ENCODE data around the gene PDE6B.

The PDE6B gene

DNA sequence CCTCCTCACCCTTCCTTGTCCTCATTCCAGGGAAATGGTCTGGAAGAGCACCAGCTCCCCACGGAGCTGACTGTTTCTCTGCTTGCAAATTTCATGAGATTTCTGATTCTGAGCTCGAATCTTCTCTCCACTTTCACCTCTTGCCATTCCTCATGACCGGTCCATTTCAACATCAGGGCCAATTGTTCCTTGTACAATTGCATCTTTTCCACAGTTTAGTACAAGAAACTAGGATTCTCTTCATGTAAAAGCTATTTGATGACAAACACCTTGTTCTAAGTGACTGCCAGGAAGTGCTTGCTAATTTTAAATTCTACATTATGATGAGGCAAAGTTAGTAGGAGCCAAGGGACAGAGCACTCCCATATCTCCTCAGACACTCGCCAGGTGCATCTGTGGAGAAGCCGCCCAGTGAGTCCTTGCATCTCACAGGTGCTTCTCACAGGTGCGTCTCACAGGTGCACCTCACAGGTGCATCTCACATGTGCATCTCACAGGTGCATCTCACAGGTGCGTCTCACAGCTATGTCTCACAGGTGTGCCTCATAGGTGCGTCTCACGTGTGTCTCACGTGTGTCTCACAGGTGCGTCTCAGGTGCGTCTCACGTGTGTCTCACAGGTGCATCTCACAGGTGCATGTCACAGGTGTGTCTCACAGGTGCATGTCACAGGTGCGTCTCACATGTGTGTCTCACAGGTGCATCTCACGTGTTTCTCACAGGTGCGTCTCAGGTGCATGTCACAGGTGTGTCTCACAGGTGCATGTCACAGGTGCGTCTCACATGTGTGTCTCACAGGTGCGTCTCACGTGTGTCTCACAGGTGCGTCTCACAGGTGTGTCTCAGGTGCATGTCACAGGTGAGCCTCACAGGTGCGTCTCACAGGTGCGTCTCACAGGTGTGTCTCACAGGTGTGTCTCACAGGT is 3.0 kb upstream of the PDE6B start:
- DNase-seq = peak in 1 of 58 donors; percentile 30

DNA sequence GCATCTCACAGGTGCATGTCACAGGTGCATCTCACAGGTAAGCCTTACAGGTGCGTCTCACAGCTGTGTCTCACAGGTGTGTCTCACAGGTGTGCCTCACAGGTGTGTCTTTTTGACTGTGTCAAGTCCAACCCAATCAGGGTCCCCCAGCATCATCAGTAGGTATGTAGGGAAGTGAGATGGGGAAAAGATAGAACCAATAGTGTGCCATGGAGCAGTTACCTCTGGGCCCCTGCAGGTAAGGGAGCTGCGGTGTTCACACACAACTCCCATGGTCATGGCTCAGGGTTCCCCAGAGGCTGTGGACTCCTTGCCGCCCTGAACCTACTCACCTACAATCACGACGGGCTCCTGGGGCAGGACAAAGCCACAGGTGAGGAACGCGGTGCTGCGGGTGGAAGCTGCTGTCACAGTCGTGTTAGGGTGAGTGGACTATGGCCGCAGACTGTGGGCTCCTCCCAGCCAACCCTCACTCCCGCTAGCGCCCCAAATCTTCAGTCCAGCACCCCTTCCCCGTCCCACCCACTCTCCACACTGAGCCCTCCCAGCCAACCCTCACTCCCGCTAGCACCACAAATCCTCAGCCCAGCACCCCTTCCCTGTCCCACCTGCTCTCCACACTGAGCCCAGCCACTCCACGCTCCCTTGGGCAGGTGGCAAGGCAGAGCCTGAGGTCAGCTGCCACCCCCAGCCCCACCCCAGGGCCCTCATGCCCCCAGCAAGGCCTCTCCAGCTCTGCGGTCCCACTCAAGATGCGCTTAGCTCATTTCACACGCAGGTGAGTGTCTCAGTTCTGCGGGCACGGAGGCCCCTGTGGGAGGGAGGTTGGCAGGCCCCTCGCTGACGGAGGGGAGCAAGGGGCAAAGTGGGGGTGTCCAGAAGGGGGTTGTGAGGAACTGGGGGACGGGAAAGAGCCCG is 2.1 kb upstream of the PDE6B start:
- DNase-seq = no peak

DNA sequence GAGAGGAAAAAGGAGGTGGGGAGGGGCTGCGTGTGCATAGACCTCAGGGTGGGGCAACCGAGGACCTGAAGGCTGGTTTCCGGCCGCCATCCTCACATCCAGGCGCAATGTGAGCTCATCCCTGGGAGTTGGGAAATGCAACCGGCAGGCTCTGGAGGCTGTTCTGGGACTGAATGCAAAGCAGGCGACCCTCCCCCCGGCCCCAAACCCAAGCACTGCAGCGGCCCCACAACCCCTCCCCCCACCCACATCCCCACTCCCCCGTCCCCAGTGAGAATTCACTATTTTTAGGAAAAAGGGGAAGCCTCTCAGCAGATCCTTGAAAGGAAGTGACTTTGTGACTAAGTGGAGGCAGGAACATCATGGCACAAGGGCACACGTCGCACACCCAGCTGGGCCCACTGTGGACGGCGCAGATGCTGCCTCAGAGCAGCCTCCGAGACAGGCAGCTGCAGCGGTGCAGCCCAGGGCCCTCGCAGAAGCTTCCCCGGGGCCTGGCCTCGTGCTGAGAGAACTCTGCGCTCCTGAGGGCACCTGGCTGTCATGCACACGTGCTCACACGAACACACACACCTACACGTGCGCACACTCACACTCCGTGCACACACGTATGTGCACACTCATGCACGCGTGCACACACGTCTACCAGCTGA is 1.3 kb upstream of the PDE6B start:
- DNase-seq = peak in 1 of 58 donors; percentile 27

DNA sequence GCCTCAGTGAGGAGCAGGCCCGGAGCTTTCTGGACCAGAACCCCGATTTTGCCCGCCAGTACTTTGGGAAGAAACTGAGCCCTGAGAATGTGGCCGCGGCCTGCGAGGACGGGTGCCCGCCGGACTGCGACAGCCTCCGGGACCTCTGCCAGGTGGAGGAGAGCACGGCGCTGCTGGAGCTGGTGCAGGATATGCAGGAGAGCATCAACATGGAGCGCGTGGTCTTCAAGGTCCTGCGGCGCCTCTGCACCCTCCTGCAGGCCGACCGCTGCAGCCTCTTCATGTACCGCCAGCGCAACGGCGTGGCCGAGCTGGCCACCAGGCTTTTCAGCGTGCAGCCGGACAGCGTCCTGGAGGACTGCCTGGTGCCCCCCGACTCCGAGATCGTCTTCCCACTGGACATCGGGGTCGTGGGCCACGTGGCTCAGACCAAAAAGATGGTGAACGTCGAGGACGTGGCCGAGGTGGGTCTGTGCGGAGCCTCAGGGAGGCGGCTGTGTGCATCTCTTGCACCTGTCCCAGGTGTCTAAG is 323 bp downstream of the PDE6B start:
- no peak for DNase-seq

DNA sequence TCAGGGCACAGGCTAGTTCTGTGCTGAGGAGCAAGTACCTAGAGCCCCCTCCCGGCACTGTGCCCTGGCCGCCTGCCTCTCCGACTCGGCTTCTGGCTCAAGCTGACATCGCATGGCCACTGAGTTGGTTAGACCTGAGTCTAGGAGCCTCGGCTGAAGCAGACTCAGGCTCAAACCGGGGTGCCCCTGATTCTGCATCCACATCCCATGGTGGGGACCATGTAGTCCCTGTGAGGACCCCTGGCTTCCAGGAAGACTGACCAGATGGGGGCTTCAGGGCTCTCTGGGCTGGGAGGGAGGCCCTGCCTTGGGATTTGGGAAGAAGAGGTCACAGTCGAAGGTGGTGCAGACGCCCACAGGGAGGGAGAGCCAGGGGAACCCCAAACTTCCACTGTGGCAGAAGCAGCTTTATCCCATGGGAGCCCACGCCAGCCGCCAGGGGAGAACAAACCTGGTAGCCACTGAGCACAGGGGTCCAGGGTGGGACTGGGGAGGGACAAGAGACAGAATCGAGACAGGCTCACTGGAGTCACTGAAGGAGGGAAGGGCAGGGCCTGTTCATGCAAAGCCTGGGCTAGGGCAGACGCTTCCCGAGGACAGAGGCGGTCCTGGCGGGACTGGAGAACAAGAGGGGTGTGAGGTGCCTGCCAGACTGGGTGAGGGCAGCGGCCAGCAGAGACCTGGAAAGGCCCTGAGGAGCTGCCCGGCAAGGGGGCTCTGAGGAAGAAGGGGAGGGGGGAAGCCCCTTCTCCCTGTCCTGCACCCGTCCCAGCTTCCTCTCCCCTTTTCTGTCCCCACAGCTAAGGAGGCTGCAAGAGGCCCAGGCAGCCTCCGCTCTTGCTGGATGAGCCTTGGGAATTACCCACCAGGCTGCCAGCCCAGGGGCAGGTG is 1.1 kb downstream of the PDE6B start:
- no peak for DNase-seq

DNA sequence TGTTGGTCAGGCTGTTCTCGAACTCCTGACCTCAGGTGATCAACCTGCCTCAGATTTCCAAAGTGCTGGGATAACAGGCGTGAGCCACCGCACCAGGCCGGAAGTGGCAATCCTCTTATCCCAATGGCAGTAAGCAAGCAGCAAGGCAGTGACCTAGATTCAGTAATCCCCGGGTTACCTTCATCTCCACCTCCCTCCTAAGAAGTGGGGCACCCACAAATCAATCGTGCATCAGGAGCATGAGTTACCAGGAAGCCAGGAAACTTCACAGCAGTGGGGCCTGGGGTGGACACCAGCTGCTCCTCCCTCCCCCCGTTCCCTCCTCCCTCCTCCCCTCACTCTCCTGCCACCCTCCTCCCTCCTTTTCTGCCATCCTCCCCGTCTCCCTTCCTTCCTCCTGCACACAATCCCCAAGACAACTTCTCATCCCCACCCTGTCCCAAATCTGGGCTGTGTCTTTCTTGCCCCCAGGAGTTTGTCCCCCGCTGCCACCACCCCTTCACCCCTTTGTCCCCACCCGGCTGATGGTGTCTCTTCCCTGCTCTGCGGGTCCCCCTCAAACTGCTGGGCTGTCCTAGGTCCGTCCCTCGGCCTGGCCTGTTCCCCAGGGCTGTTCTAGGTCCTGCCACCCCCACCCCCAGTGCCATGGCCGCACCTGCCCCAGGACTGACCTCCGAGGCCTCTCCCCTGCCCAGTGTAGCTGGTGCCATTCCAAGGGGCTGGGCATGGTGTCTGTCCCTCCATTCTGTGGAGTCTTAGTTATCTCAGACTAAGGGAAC is 2.2 kb downstream of the PDE6B start:
- DNase-seq = no peak

DNA sequence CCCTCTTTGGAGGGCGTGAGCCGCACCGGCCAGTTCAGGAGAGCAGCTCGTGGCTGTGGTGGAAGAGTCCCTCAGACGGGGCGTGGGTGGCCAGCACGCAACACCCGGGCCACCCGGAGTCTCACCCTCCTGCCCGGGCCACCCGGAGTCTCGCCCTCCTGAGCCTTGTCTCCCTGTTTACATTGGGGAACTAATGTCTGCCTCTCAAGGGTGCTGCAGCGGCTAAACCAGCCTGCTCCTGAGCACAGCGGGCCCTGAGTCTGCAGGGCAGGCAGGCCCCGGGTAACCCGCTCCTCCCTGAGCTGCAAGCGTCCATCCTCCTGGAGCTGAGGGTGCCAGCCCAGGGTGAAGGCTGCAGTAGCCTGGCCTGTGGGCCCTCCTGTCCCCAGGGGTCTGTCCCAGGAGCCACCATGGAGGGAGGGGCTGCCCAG is 3.0 kb downstream of the PDE6B start:
- no peak for DNase-seq

DNA sequence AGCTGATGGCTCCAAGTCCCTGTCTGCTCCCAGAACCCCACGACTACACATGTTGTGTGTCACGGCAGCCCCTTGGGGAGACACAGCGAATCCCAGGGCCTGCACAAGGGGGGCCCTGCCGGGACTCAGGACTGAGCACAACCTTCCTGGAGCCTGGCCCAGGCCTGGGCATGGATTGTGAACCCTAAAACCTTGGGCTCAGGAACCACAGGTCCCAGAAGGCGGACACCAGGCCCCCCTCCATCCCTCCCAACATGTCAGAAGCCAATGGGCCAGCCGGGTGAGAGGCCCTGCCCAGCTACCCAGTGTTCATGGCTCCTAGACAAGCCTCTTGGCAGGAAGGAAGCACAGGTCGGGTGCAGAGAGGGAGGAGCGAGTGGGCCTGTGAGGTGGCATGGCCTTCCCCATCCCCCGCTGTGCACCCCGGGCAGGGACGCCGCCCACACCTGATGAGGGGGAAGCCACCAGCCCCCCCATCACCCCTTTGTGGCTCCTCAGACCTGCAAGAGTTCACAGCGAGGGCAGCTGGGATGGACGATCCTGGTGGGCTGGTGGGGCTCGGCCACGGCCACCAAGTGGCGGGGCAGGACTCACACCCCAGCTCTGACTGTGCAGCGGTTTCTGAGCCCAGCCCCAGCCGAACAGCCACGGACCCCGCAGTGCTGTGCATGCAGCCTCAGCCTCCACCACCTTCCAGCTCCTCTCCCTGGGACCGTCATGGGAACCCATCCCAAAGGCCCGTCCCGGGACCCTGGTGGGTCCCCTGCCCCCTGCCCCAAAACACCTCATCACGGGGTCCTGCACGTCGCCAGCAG is 3.7 kb downstream of the PDE6B start:
- no peak for DNase-seq

DNA sequence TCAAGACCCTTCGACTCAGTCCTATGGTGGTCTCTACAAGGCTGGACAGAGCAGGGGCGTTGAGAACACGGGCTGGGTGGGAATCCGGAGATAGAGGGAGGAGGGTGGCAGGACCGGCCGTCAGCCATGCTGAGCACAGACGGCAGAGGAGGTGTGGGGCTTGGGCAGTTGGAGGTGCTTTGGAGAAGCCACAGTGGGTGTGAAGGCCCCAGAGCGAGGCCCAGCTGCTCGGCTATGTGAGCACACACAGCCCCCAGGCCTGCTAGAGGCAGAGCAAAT is 4.2 kb downstream of the PDE6B start:
- no peak for DNase-seq

DNA sequence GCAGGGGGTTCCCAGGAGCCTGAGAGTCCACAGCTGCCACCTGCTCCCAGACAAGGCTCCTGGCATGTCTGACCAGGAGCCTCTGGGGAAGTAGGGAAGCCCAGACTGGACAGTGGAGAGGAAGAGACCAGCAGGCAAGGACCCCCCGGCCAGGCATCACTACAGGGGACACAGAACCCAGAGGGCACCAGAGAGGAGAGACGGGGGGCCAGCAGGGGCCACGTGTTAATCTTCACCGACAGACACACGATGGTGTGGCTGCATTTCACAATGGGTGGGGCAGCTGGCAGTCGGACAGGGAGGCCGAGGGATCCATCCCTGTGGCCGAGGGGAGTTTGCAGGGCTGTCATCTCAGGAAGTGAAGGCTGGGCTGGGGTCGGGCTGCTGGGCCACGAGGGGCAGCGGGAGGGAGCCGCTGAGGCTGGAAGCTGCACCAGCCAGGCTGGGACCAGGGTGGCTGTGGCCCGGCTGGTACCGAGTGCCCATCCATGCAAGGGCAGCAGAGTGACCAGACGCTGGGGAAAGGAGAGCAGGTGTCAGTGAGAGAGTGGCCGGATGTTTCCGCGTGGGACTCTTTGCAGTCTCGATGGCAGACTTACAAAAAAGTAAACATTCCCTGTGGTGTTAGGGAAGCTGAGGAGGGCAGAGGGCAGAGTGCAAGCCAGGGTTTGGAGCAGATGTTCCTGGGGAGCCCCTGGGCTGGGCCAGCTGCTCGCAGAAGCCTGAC is 4.7 kb downstream of the PDE6B start:
- DNase-seq = no peak

DNA sequence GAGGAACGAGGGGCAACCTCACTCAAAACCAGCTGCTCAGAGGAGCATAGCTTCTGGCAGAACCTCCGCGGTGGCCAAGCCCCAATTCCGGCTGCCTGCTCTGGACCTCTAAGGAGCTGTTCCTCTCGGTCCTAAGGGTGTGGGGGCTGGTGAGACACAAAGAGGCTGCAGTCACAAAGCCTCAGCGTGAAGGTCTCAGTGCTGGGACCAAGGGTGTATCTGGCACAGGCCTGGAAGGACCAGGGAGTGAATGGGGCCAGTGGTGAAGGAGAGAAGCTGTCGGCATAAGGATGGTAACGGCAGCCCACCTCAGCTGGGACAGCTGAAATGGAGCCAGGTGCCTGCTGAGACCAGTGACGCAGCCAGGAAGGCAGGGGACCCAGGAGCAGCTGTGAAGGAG is 5.3 kb downstream of the PDE6B start:
- DNase-seq = no peak

DNA sequence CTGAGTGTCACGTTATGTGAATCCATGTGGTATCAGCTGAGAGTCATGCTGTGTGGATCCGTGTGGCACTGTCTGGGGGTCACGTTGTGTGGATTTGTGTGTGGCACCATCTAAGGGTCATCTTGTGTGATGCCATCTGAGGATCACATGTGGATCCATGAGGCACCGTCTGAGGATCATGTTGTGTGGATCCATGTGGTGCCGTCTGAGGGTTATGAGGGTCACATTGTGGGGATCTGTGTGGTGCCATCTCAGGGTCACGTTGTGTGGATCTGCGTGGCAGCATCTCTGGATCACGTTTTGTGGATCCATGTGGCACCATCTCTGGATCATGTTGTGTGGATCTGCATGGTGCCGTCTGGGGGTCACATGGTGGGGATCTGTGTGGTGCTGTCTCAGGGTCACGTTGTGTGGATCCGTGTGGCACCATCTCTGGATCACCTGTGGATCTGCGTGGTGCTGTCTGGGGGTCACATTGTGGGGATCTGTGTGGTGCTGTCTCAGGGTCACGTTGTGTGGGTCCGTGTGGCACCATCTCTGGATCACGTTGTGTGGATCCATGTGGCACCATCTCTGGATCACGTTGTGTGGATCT is 6.9 kb downstream of the PDE6B start:
- DNase-seq = no peak

DNA sequence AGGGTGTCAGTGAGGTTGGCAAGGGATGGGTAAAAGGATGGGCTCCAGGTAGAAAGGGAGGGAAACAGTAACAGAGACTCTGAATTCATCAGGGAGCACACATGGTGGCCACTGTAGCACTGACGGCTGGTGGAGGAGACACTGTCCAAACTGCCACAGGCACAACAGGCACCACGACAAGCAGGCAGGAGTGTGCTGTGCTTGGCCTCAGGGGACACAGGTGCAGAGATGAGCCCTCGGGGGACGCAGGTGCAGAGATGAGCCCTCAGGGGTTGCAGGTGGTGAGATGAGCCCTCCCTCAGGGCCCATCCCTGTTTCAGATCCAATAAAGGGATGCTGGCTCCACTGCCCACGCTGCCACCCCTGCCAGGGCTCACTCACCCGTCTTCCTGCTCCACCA is 7.6 kb downstream of the PDE6B start:
- DNase-seq = no peak

DNA sequence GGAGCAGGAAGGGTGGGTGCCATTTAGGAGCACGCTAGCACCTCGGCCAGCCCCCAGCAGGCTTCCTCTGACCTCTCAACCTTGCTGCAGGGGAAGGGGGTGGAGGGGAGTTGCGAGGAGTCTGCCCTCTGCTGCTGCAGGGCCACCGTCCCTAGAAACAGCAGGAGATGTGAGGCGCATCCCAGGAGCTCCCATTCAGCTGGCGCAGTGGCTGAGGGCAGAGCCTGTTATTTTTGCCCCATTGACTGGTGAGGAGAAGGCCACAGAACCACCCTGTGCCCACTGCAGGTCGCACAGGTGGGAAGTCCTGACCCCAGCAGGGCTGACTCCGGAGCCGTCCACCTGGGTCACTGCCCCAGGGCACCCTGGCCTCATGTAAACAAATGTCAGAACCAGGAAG is 8.0 kb downstream of the PDE6B start:
- no peak for DNase-seq

DNA sequence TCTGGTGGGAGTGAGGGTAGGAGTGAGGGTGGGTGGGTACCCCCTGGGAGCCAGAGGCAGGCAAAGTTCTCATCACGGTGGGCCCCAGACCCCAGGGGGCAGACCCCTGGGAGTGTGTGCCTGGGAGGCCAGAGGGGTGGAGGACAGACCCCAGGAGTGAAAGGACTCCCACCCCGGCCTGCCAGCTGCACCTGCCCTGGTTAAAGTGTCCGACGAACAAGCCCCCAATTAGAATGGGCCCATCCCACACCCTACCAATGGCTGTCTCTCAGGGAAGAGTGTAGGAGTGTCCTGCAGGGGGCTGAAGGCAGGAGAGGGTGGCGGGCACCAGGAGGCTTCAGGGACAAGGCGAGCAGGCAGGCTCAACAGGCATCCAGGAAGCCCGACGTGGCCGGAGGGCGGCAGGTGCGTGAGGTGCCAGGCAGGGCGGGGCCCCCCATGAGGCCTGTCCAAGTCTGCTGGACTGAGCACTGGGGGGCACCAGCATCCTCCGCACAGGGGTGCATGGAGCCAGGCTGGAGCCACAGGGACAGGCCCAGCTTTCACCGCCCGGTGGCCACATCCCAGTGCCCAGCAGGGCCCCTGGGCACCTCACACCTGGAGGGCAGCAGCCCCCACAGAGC is 8.7 kb downstream of the PDE6B start:
- no peak for DNase-seq

DNA sequence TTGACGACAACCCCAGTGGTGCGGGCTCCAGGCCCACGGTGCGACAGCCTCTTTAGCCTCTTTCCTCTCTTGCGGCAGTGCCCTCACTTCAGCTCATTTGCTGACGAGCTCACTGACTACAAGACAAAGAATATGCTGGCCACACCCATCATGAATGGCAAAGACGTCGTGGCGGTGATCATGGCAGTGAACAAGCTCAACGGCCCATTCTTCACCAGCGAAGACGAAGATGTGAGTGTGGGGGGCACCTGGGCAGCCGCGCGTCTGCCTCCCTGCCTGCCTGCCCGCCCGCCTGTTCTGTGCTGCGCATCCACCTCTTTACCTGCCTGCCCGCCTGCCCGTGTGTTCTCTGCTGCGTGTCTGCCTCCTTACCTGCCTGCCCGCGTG is 9.2 kb downstream of the PDE6B start:
- DNase-seq = no peak
